ENCODE measurements around the gene LEMD2.

DNA sequence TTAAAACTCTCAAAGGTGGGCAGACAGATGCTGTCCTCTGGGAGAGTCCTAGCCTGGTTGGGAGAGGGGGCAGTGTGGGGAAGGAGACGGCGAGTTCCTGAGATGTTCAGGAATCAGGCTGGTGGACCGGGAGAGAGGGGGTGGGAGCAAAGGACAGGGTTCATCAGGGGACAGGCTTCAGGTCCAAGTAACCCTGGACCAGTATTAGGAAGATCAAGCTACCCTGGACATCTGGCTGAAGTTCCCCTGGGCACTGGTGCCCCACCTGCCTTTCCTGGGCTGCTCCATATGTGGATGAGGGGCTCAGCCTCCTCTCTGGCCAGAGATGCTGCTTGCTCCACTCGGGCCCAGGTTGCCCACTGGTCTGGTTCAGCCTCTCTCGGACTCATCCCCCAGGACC lies 41.1 kb downstream of the LEMD2 start:
- no peak for TF ChIP-seq MAZ (IDR thresholded peaks at IDR 0.05; ENCODE audit: borderline replicate concordance, low read depth, low read length)
- TF ChIP-seq HEYL (CRISPR knock-in tag; IDR thresholded peaks at IDR 0.05) = no peak
- no peak for TF ChIP-seq CTCF (IDR thresholded peaks at IDR 0.05)
- no peak for TF ChIP-seq KDM1A (IDR thresholded peaks at IDR 0.05; ENCODE audit: low read depth)
- TF ChIP-seq POLR2A (IDR thresholded peaks at IDR 0.05; ENCODE audit: low read length) = no peak
- no peak for TF ChIP-seq RNF2 (IDR thresholded peaks at IDR 0.05; ENCODE audit: borderline replicate concordance, low read depth)
- TF ChIP-seq KDM5A (IDR thresholded peaks at IDR 0.05) = no peak

All from A549 (cell line).